ENCODE results near the gene B3GNT8.
A peak's percentile ranks its signal among the peaks of the same experiment; 100 is the strongest.
"Not testable (repeated sequence)": the region's sequence is repeated elsewhere in the genome, so short reads cannot be mapped to it uniquely, and the experiment has no call there.

Gene B3GNT8

DNA sequence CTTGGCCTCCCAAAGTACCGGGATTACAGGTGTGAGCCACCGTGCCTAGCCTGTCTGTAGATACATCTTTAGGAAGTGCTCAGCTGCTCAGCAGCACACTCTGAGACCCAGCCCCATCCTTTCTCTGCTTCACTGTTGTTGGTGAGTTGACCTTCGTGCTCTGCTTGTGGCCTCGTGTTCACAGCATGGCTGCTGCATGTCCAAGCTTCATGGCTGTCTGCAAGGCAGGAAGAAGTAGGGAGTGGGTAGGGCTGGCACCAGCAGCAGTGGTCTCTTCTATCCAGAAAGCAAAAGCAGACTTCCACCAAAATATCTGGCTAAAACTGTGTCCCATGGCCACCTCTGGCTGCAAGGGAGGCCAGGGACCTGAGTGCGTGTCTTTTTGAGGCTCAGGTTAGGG is 14.2 kb downstream of the B3GNT8 start:
- DNase-seq, result no peak

DNA sequence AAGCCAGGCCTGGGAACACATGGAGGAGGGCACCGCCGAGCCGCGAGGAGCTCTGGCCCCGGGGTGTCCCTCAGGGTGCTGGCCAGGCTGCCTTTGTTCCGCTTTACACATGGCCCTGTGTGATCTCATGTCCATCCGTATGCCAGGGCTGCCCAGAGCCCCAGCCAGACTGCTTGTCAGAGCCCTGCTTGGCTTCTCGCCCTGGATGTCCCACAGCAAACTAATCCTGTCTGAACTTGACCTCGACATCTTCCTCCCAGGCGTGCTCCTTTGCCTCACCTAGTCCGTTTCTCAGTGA is 15.3 kb downstream of the B3GNT8 start:
- DNase-seq, result no peak

DNA sequence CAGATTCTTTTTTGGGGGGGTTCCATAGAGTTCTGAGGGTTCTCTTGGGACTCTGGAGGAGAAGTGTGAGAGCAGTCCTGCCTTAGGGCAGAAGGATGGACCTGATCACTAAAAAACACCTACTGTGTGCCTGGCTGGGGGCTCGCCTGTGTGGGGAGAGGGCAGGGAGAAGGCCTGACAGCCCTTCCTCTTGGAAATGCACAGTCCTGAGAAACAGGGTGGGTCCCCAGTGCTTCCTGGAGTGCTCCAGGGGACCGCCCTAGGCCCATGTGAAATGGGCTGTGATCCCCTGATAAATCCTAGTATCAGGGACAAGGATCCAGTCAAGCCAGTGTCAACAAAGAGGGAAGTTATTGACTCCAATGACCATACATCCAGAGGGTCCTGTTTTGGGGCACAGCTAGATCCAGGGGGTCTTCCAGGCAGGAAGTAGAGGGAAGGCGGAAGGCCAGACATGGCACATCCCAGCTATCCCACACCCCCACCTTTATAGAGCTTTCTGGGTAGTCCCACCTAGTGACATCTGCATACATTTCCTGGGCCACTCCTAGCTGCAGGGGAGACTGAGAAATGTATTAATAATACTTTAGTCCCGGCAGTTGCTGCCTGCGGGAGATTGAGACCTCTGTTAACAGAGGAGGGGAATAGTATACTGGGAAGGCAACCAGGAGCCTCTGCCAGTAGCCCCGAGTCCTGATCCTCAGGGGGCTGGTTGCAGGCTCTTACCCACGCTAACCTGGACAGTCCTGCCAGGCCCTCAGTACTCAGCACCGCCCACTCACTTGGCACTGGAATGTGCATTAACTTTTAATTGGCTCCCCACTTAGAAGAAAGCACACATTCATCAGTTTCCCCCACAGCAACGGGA is 15.8 kb downstream of the B3GNT8 start:
- DNase-seq, result no peak

DNA sequence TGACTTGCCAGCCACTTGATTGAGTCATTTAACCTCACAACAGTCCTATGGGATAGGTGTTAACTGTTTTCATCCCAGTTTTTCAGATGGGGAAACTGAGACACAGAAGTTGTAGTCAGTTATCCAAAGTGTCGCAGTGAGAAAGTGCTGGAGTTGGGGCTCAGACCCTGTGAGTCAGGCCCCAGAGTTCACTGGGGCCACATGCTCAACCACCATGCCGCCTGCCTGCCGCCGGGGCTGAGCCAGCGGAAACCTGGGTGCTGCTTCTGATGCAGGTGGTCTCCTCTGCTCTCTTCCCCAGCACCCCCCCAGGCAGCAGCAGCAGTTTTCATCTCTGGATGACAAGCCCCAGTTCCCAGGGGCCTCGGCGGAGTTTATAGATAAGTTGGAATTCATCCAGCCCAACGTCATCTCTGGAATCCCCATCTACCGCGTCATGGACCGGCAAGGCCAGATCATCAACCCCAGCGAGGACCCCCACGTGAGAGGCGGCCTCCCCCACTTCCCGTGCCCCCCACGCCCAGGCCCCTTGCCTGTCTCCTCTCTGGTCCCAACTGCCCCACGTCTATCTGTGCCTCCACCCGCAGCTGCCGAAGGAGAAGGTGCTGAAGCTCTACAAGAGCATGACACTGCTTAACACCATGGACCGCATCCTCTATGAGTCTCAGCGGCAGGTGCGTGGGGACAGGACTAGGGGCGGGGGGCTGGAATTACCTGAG is 16.7 kb downstream of the B3GNT8 start:
- DNase-seq, result no peak

GRCh38 chr19:41409288-41409687 is 17.9 kb downstream of the B3GNT8 start:
- no peak for DNase-seq

GRCh38 chr19:41408846-41409245 is 18.3 kb downstream of the B3GNT8 start:
- DNase-seq, result not testable (repeated sequence)

DNA sequence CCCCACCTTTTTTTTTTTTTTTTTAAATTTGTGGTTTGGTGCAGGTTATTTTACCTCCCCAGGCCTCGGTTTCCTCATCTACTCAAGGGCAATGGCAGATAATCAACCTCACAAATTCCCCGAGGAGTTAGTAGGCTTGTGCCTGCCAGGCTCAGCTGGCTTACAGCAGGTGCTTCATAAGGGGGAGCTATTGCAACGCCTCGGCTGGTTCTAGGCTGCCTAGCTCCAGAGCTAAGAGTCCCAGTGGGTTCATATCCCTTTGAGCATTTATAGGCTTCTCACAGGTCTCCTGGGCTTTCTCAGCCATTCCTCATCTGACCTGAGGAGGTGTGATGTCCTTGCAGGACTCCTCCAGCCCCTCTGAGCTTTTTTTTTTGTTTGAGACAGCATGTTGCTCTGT is 18.9 kb downstream of the B3GNT8 start:
- DNase-seq, result no peak

DNA sequence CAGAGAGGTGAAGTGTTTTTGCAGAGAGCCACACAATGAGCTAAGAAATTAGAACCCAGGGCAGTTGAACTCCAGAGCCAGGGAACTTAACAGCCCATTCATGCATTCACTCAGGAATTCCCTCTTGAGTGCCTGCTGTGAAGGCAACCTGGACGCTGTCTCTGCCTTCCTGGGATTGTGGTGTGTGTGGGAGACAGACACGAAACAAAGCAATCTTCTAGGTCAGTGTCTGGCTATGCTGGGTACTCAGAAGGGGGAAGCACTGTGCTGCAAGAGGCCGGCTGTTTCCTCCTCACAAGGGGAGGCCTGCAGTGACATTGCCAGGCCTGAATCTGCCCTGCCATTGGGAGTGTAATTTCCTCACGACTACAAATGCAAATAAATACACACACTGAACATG is 19.9 kb downstream of the B3GNT8 start:
- DNase-seq, result no peak

DNA sequence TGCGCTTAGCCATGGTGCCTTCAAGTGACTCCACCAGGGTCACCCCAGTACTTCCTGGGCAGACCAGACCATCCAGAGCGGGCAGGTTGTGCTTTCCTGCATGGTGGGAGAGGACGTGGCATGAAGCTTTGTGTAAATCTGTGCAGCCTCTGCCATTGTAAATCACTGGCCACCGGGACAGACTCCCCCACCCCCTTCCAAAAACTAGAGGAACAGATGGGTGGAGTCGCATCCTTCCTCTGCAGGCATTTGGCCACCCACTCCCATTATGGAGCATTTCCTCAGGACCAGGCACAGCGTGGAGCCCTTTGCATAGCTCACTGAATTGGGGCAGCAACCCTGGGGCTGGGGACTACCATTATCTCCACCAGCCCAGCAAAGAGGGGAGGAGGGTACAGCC is 21.4 kb downstream of the B3GNT8 start:
- no peak for DNase-seq

DNA sequence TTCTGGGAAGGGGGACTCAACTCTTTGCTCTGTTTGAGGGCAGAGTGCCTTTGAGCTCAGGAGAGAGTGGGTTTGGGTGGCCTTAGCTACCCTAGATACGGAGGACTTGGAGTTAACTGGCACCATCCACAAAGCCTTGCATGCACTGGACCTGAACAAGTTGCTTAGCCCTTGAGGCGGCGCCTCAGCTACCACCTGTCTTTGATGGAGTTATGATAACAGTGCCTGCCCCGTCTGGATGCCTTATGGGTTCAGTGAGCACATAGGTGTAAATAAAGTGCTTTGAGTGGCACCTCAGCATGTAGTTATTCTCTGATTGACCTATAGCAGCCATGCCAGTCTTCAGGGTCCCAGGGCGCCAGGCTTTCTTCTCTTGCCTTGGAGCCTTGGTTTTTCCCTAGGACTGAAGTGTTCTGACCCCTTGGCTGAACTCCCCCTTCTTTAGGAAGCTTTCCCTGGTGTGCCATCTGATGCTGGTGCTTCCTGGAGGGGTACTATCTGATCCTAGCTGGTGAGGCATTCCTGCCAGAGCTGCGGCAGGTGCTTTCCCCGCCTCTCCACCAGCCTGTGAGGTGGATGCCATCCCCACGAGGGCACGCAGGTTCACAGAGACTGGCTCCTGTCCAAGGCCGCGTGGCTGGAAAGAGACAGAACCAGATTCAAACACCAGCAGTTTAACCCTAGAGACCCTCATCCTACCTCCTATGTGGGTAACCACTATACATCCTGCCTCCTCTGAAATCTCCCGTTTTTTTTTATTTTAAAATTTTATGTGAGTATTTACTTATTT is 23.8 kb downstream of the B3GNT8 start:
- no peak for DNase-seq

DNA sequence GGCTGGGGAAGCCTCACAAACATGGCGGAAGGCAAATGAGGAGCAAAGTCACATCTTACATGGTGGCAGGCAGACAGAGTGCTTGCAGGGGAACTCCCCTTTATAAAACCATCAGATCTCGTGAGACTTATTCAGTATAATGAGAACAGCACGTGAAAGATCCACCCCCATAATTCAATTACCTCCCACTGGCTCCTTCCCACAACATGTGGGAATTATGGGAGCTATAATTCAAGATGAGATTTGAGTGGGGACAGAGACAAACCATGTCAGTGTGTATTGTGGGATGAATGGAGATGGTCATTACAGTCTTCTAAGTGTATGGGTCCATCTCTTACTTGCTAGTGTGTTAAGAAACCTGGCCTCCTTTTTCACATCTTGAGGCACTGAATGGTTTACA is 25.2 kb downstream of the B3GNT8 start:
- no peak for DNase-seq

- DNase-seq, result no peak
Measured at GRCh38 chr19:41401483-41401882, 25.7 kb downstream of the B3GNT8 start.

GRCh38 chr19:41399525-41399924 is 27.6 kb downstream of the B3GNT8 start:
- DNase-seq, result no peak

DNA sequence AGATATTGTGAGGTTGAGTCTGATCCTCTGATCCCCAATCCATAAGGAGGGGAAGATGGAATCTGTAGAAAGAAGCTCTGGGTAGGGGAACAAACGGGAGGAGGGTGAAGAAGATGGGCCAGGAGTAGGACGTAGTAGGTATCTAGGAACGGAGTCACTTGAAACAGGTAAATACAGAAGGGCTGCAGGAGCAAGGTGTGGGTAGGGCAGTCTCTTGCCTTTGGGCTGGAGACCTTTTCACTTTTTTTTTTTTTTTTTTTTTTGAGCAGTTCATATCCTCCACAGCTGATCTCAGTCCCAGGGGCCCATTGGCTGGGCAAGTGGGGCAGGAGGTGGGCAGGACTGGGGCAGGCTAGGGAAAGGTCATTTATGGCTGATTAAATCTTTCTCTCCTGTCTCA is 28.1 kb downstream of the B3GNT8 start:
- DNase-seq, result no peak

DNA sequence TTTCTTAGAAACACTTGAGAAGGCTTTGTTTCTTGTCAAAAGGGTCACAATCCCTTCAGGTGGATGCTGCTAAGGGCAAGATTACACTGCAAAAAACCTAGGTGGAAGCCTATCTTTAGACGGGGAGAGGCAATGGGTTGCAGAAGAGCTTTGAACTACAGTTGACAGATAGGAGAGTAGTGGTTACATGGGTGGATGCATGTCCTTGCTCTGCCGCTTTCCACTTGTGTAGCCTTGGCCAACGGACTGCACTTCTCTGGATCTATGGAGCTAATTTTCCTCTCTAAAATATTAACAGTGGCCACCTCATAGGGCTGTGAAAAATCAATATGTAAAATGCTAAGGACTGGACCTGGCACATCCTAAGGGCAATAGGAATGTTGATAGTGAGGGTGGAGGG is 28.6 kb downstream of the B3GNT8 start:
- DNase-seq, result no peak

DNA sequence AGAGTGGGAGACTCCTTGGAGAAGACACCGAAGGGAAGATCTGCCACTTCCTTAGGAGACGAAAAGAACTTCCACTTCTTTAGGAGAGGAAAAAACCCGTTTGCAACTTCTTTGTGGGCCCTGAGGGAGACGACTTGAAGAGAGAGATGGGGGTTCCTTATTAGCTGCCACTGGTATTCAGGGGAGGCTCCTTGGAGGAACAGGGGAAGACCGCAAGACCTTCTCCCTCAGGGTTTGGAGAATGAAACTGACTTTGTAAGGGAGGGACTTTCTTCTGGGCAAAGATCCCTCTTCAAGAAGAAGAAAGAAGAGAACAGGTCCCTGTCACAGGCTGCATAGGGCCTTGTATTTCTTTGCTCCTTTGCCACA is 29.1 kb downstream of the B3GNT8 start:
- no peak for DNase-seq

DNA sequence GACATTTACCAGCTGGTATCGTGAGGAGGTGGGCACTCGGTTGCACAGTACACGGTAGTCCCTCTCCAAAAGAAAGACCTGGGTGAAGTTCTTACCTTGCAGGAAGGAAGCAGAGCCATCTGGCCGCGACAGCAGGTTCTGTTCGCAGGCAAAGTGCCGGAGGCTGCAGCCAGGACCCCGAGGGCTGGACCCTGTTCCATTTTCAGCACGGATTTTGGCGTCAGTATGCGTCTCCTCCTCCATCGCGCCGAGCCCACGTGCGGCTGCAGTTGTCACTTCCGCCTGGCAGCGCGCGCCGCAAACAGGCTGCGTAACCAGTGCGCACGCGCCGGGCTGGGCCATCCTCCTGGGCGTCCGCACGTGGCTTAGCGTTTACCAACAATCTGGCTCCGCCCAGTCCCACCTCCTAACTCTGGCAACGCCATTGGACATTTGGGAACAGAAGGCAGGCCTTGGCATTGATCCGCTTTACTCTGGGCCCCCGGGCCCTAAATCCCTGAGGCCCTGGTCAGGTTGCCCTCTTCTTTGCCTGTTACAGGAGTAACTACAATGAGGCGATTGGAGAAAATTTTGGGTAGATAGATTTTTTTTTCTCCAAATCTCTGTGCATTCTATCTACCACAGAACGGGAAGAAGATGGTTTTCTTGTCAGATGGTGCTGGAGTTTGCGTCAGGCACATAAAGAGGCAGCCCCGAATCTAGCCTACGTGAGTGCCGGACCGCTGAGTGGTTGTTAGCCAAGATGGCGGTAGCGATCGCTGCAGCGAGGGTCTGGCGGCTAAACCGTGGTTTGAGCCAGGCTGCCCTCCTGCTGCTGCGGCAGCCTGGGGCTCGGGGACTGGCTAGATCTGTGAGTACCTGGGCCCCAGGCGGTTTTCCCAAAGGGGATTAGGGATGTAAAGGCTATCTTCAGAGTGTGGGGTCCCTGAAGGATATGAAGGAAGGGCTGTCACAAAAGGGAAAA is 29.8 kb downstream of the B3GNT8 start, which contains the start of the genes BCKDHA and EXOSC5:
Gene BCKDHA (plus strand): TSS at position 733 of the 964 bp plus-strand sequence. CDS start 10 bp downstream, at position 743.
Gene EXOSC5 (minus strand): TSS at position 274 of the 964 bp plus-strand sequence. CDS start 31 bp downstream, at position 243.
- peak; percentile 98 for DNase-seq

GRCh38 chr19:41395355-41395754 is 31.8 kb downstream of the B3GNT8 start:
- DNase-seq, result no peak

GRCh38 chr19:41392775-41393174 is 34.4 kb downstream of the B3GNT8 start:
- DNase-seq, result no peak

DNA sequence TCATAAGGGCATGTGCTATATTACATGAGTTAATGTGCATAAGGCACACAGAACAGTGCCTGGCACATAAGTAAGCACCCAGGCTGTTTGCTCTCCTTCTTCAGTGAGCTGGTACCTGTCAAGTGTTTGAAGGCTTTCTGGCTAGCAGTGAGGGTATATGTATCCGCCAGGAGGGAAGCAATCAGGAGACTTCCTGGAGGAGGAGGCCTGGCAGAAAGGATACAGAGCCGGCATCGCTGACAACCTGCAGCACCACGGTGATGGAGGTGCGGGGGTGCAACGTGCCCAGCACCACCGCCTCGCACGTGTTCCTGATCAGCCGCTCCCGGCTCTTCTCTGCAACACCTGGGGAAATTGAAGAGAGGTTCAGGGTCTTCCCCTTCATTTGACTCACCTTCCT is 35.6 kb downstream of the B3GNT8 start:
- DNase-seq, result no peak

DNA sequence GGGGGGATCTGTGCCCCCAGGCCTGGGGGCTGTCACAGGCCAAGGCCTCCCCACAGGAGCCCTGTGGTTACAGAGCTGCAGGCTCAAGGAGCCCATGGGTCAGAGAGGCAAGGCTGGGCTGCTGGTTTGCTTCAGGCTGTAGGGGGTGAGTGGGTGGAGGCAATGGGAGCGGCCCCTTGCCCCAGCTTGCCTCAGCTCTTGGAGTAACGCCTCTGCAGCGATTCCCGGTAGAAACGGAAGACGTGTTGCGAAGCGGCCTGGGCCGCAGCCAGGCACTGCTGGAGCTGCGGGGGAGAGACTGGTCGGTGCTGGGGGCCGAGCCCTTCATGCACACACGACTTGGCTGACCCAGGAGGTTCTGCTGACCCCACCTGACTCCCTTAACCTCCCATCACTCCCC is 40.7 kb downstream of the B3GNT8 start:
- DNase-seq, result no peak

DNA sequence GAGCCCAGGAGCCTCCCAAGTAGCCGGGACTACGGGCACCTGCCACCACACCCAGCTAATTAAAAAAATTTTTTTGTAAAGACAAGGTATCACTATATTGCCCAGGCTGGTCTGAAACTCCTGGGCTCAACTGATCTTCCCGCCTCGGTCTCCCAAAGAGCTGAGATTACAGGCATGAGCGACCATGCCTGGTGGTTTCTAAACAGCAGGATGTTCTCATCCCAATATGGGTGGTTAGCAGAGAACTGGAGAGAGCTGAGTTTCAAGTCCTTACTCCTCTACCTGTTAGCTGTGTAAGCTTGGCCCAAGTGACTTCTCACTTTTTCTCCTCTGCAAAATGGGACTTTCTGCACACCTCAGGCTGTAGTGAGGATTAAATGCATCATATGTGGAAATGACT is 42.8 kb downstream of the B3GNT8 start:
- no peak for DNase-seq
